ENCODE results near the gene FAM81B.

- no peak for TF ChIP-seq CTCF (IDR thresholded peaks at IDR 0.05)
- TF ChIP-seq EP300 (IDR thresholded peaks at IDR 0.05), result no peak
Observed at GRCh38 chr5:95454536-95454935, 63.4 kb downstream of the FAM81B start.
